Putamen (tissue), 1 donor: ENCODE results near the gene GLP2R.
"Not testable (repeated sequence)": the region's sequence is repeated elsewhere in the genome, so short reads cannot be mapped to it uniquely, and the experiment has no call there.

ENCODE experiments used
- DNase-seq: peaks from one replicate; pipeline ENCODE4 v3.0.0-alpha.2; 2016; ENCODE audit warnings: low spot score

Gene GLP2R

GRCh38 chr17:9899280-9900043, 73.7 kb downstream of the GLP2R start:
- no peak for DNase-seq

DNA sequence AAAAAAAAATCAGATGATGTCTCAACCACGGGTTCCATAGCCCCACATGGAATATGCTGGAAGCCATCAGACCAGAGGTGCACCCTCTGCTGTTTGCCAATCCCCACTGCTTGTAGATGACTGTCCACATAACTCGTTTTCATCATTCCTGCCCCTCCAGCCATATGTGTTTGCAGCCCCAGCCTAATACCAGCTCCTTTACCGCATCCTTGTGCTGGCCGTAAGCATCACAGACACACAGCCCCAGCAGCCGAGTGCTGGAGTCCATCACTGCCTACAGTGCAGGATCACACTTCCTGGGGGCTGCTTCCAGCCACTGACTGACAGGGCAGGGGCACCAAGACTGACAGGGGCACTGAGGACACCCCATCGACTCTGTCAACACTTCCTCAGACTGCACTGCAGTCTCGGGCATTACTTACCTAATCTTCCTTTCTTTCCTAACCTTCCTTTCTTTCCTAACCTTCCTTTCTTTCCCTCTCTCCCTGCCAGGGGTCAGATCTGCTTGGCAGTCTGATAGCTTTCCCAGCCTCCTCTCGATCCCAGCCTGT, 74.4 kb downstream of the GLP2R start:
- no peak for DNase-seq

- no peak for DNase-seq
Observed at GRCh38 chr17:9900784-9901183, 75.1 kb downstream of the GLP2R start.

GRCh38 chr17:9902120-9902519, 76.4 kb downstream of the GLP2R start:
- no peak for DNase-seq

DNA sequence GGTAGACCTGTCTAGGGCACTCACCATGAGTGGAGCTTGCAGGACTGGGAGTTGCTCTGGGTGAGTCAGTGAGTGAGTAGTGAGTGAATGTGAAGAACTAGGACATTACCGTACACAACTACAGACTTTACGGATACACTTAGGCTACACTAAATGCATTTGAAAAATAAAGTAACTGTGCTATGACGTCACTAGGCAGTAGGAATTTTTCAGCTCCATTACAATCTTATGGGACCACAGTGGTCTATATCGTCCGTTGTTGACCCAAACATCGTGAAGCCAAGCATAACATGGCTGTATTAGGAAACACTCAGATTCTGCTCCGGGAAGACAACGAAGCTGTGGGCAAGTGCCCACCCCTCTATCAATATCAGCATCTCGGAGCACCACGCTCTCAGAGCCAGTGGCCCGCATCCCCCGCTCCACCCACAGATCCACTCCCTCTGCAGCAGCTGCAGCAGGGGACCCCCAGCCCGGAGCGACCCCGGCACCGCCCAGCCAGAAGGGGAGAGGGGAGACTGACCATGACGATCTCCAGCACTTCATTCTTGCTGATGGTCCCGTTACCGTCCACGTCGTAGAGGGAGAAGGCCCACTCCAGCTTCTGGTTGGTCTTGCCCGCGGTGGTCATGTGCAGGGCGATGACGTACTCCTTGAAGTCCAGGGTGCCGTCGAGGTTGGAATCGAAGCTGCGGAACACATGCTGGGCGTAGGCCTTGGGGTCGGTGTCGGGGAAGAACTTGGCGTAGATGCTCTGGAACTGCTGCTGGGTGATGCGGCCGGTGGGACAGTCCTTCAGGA, 78.8 kb downstream of the GLP2R start:
- DNase-seq: no peak

- DNase-seq: no peak
Observed at GRCh38 chr17:9905078-9905415, 79.3 kb downstream of the GLP2R start, which contains the start of gene RCVRN. RCVRN (minus strand) TSS chr17:9905271; CDS start chr17:9905180, 91 bp downstream.

GRCh38 chr17:9905902-9906301, 80.2 kb downstream of the GLP2R start:
- DNase-seq: no peak

DNA sequence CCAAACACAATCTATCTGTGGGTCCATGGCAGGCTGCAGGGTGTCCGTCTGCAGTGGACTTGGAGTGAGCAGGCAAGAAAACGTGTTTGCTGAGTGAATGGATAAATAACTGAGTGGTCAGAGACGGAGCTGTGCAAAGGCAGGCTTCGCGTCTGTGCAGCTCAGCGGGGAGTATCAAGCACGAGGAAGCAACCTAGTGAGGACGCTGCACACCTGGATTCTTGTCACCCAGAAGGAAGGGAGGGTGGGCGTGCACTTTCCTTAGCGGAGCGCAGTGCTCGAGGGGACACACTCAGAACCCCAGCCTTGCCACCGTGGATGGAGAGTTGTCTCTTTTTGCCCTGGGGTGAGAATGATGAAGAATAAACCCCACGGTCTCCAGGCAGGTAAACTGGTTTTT, 80.9 kb downstream of the GLP2R start:
- DNase-seq: no peak

GRCh38 chr17:9907131-9907530, 81.4 kb downstream of the GLP2R start:
- no peak for DNase-seq

DNA sequence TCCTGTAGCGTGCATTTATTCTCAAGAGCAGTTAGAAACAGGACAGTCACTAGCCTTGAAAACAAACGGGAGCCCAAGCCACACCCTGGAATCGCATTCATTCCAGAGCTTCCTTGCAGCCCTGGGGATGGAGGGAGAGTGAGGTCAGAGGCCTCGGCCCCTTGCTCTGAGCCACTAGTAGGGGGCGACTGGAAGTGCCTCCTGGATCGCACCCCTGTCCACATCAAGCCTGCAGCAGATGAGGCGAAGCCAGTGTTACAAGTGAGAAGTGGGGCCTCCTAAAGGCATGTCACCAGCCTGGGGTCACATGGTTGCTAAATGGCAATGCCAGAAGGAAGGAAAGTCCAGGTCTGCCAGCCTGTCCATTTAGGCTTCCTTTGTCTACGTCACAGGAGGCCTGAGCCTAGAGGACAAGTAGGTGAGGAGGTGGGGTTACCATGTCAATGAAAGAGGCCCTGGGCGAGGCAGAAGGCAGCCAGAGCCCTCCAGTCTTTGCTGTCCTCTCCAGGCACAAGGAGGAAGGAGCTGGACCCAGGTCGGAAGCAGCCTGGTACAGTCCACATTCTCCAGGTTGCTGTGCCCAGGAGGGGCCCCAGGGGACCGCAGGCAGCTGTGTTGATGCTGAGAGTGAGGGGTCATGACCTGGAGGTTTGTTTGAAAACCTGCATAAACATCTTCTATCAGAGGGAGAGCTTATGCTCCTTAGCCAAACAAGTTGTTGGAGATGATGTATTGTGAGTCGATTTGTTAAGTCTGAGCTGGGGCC, 82.3 kb downstream of the GLP2R start:
- DNase-seq: no peak

- no peak for DNase-seq
Observed at GRCh38 chr17:9908649-9909042, 82.9 kb downstream of the GLP2R start.

DNA sequence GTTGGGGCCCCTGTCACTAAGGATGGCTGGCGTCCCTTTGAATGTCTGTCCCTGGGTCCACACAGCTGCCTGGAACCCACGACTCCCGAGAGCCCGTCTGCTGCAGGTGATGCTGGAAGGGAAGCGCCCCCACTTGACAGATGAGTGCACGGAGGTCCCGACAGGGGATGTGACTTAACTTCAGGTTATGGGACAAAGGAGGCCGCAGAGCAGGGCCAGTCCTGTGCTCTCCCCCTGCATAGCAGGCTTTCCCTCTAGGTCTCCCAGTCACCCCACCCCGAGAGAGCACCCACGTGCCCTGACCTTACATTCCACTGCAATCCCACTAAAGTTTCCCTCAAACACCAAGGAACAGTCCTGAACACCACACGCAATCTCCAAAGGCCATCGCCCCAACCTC, 85.4 kb downstream of the GLP2R start:
- no peak for DNase-seq

DNA sequence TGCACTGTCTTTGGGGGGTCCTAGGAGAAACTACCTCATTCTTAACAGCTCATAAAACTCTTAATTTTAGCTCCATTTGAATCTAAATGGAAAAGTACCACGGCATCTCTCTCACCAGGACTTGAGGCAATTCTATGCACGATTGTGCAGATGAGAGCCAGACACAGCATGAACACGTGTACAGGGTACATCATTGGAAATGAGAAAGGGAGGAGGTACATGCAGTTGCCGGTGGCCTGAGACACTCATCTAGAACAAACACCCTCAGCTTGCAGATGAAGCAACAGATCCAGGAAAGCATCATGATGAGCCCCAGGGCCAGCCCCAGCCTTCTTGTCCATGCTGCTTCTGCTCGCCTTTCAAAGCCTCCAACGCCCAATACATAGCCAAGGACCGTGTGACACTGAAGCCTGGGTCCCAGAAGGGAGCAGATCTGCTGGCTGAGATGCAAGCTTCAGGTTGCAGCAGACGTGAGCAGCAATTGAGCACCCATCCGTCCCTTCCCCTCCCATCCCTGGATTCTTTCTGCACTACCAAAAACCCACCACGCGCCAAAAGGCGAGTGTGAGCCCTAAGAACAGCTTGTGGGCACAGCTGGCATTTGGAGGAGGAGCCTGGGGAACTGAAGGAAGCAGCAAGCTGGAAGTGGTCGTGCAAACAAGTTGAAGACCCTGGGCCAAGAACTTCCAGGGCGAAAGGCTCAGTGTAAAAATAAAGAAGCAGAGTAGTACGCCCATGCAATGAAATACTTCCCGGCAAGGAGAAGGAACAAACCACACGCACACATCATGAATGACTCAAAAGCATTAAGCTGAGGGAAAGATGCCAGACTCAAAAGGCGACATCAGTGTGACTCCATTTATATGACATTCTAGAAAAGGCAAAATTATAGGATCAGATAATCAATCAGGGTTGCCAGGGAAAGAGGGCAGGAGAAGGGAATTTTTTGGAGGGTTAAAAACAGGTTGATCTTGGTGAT, 86.7 kb downstream of the GLP2R start:
- no peak for DNase-seq

DNA sequence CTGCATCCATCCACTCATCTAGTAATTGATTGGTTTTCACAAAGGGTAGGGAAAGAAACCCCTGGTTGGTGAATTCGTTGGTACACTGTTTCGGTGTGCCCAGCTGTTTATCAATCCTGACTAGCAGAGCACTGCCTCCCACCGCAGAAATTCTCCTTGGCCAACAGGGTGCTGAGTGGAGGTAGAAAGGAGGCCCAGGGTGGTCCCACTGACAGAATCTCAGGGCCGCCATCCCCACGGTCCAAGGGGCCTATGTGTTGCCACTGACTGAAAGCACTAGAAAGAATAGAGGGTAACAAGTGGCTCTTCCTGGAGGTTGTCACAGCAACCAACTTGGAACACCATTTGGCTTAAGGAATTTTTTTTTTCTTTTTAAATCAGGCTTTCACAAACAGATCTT, 87.8 kb downstream of the GLP2R start:
- DNase-seq: no peak

DNA sequence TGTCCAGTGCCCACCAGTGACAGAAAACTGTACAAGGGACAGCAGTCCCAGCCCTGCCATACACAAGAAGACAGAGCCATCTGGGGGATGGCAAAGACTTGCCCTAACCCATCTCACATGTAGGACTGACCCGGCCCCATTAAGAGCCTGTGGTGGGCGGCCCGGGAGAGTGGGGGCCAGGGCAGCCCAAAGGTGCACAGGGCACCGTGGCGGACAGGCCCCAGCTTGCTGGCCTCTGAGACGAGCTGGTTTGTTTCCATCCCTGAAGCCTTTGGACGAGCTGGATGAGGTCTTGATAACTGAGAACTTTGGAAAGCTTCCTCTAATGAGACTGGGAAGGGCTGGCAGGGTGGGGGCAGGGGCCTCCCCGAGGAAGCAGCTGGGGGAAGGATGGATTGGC, 90.4 kb downstream of the GLP2R start:
- no peak for DNase-seq

DNA sequence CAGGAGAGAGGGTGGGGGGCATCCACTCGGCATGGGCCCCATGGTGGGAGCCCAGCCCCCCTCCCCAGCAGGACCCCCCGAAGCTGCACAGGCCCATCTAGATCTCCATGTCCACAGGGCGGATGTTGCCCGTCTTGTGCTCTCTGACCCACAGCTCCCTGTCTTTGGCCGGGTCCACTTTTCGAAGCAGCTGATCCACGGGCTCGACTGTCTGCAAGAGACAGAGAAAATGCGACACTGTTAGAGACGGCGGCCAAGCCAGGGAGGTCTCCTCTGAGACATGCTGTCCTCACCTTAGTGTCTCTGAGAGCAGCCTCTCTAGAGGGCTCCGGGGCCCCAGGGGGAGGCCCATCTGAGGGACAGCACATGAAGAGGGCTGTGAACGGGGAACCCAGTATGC, 91.4 kb downstream of the GLP2R start:
- no peak for DNase-seq

DNA sequence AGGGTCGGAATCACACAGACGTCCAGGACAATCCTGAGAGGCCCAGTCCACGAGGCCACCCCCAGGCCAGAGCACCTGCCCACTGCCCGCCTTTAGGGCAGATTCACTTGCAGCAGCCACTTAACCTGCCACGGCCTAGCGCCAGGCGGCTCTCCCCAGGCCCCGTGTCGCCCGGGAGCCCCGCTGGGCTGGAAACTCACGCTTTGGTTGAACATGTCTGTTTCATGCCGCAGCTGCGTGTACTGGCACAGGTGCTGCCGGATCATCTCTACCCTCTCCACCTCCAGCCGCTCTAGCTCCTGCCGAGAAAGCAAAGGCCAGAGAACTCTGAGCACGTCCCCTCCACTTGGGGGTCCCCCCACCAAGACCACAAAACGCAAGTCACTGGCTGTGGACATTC, 92.1 kb downstream of the GLP2R start:
- no peak for DNase-seq

DNA sequence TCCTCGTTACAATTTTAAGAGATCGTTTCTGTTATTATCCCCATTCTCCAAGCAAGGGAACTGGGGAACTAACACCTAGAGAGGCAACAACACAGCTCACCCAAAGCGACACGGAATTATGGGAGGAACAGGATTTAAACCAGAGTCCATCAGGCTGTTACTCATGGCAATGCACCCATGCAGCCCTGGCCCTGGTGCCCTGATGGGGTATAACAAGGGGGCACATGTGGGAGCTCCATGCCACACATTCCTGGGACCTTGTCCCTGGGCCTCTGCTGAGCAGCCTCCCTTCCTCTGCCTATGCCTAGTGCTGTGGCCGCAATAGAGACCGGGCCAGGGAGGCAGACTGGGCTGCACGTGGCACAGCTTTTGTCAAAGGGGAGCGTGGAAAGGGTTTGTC, 92.6 kb downstream of the GLP2R start:
- no peak for DNase-seq

DNA sequence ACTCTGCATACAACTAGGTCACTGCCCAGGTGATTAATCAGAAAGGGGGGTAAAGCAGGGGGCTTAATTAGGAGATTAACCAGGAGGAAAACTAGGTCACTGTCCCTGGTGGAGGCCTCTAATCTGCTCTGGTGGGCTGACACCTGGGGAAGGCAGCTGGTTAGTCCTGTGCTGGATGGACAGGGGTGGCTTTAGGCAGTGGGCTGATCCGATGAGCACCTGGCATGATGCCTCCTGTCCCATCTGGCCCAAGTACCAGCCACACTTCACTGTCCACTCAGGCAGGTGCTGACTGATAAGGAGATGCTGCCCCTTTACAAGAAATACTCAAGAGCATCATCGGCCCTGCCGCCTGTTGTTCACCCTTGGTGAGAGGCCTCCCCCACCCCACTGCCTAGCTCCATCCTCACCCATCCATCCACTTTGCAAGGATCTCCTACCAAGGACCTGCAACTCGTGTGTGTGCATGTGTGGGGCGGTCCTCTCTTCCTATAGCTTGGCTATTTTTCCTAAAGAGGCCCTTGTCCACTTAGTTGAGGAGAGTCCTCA, 93.2 kb downstream of the GLP2R start:
- no peak for DNase-seq

GRCh38 chr17:9921216-9921615, 95.5 kb downstream of the GLP2R start:
- DNase-seq: not testable (repeated sequence)
